GM18520 (cell line): ENCODE results near the gene REG4.
"Not testable (repeated sequence)": the region's sequence is repeated elsewhere in the genome, so short reads cannot be mapped to it uniquely, and the experiment has no call there.

Experiments
- ATAC-seq: cut with Tn5 transposase; IDR thresholded peaks from one replicate; pipeline ENCODE4 v1.9.1; 2021; ENCODE audit not compliant: unreplicated experiment

The REG4 gene

GRCh38 chr1:119811387-119811786 lies at the start of gene REG4:
Gene REG4 (minus strand): TSS chr1:119811460. CDS start chr1:119808769, 2,691 bp downstream.
- ATAC-seq, result no peak

GRCh38 chr1:119859647-119860046 lies 48.4 kb upstream of the REG4 start:
- no peak for ATAC-seq

- ATAC-seq, result not testable (repeated sequence)
Measured at GRCh38 chr1:119858556-119859214, 47.4 kb upstream of the REG4 start.

DNA sequence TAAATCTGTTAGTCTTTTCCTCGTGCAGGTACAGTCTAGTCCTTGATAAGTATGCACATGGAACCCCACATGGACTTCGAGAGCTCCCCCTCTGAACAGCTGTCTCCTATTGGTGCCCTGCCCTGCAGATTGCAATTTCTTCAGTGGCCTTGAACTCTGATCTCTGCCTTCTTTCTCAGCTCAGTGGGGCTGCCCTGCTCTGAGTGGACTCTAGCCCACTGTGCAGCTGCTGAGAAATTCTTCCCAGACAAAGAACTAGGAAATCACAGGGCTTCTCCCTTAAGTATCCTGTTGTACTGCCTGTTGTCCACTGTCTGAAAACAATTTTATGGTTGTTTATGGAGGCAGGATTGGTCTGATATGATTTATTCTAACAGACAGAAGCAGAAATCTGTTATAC lies 46.9 kb upstream of the REG4 start:
- ATAC-seq, result no peak

- ATAC-seq, result no peak
Measured at GRCh38 chr1:119853155-119853554, 41.9 kb upstream of the REG4 start.

DNA sequence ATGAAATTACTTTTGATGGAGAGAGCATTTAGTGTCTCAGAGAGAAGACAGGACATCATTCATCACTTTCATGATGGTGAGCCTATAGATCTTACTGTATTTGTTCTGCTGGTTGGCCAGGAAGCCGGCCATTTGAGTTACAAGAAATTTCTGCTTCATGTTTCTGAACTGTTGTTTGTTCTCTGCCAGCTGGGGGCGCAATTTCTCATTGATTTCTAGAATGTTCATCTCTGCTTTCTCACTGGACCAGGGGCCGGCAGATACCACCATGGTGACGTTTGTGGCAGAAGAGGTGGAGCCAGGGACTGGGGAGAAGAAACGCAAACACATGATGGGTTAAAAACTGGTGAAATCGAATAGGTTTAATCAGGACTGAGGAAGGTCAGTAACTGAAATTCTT lies 32.9 kb upstream of the REG4 start:
- not testable (repeated sequence) for ATAC-seq

DNA sequence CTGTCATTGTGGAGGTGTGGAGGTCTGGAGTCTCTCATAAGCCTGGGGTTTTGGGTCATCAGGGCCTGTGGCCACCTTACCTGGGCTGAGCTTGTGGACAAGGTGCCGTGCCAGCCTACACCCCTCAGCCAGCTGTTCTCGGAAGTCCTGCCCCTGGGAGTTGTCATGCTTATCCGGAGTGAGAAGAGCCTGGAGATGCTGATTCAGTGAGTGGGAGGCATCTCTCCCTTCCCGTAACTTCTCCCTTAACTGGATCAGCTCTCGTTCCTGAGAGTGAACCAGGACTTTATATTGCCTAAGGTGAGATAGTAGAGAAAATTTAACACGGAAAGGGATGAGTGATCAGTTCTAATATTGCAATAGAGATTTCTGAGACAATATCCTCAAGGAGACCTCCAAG lies 30.0 kb upstream of the REG4 start:
- no peak for ATAC-seq

- no peak for ATAC-seq
Measured at GRCh38 chr1:119840745-119841144, 29.5 kb upstream of the REG4 start.

GRCh38 chr1:119838236-119838635 lies 27.0 kb upstream of the REG4 start:
- no peak for ATAC-seq

DNA sequence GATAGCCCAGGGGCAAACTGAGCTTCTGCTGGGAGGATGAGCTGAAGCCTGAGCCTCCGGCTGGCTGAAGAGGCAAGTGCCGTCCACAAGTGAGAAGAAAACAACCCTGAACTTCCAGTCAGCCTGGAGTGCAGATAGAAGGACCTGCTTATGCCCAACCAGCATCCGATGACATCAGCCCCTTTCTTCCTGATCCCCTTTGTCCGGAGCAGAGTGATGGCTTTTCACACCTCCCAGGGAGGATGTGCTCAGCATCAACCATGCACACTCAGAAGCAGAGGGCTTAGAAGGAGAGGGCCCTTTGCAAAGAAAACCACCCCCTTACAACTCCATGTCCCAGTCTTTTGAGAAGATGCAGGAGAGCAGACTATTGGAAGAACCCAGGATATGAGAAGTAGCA lies 23.7 kb upstream of the REG4 start:
- ATAC-seq, result no peak

GRCh38 chr1:119831027-119831426 lies 19.8 kb upstream of the REG4 start:
- ATAC-seq, result no peak

DNA sequence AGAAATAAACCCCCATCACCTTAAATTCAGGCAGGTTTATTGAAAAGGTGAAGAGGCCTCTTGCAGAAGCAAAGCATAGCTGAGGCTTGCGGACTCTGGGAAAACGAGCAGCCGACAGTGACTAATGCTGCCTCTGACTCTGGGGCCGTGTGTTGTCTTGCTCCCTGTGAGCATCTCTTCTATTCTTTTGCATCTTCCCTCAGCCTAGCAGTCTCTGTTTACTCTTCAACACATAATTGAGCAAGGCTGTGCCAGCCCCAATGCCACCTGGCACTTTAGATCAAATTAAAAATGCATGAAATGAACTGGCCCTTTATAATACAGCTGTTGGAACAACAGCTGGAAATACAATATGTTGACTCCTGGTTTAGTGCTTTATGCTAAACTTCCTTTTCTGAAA lies 18.4 kb upstream of the REG4 start:
- ATAC-seq, result no peak

DNA sequence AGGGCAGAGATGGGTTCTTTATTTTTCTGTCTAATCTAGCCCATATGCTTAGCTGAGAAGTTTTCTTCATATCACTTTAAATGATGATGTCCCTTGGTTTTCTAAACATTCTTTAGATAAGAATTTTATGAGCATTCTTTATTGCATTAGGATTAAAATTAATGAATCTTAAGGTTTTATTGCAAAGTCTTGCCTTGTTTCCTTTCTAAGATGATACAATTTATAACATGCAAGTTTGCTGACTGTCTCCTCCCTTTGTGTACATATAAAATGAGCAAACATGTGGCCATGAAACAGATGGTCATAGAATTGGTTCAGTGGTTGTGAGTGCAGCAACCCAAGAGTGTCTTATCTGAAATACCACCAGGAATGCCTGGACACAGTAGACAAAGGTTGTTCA lies 17.7 kb upstream of the REG4 start:
- not testable (repeated sequence) for ATAC-seq

DNA sequence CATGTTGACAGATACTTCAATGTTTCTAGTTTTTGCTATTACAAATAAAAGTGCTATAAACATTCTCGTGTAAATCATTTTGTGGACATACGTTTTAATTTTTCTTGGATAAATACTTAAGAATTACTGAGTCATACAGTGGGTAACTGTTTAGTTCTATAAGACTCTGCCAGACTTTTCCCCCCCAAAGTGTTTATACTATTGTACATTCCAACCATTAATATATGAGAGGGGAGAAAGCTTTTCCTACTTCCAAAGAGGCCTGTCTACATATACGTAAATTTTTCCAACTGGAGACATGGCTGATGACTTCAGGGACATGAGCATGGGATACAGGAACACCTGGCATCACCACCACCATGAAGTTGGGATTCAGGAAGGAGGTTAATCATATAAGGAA lies 17.0 kb upstream of the REG4 start:
- no peak for ATAC-seq

DNA sequence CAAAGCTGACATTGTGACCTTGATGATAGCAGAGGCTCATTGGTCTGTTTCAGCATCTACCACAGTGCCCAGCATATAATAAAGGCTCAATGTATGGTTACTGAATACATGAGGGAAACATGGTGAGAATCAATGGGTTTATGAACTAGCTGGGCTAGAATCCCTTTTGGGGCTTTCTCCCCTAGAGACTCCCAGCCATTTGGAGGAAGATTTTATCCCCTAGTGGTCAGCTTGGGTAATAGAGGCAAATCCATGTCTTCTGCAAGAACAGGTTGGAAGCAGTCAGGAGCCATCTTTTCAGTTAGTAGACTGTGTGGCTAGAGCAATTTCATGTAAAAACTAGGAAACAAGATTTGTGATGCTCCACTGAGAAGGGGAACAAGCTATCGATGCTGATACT lies 15.8 kb upstream of the REG4 start:
- no peak for ATAC-seq

DNA sequence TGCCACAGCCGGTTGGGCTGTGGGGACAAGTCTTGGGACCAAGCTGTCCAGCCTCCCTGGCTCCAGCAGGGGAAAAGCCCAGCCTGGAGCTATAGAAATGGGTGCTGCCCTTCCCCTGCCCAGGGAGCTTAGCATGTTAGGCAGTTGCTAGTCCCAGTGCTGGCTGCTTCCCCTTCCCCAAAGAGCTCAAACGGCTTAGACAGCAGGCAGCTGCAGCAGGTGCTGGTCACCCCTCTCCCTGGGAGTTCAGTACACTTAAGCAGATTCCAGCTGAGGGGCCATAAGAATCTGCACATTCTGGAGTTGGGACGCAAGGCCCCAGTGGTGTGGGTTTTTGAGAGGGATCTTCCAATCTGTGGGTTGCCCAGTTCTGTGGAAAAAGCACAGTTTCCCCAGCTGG lies 11.1 kb upstream of the REG4 start:
- no peak for ATAC-seq

DNA sequence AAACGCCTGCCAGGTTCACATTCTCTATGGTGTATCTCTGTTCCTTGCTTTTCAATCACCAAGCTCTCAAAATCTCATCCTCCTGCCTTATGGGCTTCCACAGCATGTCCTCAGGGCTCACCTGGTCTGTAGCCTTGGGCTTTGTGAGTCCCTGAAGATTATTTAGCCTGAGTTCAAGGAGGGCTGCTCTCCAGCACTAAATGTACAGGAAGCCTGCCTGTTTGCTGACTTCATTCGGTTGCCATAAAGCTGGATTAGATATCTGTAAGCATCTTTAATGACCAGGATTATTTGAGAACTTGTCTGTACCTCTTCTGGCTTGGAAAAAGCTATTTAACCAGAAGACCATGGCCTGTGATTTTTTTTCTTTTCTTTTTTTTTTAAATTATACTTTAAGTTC lies 6.9 kb upstream of the REG4 start:
- no peak for ATAC-seq

GRCh38 chr1:119816407-119816806 lies 5.1 kb upstream of the REG4 start:
- no peak for ATAC-seq

GRCh38 chr1:119815928-119816327 lies 4.7 kb upstream of the REG4 start:
- ATAC-seq, result no peak

- no peak for ATAC-seq
Measured at GRCh38 chr1:119815361-119815760, 4.1 kb upstream of the REG4 start.

DNA sequence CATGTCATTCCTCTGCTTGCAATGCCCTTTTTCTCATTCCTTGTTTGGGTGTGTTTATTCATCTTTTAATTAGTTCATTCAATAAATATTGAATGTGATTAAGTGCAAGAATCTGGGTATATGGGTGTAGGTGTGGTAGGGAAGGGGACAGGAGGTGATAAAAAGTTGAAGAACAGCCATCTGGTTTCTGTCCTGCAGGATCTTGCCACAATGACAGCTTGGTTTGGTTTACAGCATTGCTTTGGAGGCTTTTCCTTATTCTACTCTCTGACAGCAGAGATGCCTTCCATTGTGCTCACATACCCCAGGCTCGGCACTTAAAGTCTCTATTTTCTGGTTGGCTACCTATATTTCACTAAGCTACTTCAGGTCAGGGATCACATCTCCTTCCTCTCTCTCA lies 3.0 kb upstream of the REG4 start:
- no peak for ATAC-seq

GRCh38 chr1:119811985-119812557 lies 811 bp upstream of the REG4 start:
- ATAC-seq, result no peak

DNA sequence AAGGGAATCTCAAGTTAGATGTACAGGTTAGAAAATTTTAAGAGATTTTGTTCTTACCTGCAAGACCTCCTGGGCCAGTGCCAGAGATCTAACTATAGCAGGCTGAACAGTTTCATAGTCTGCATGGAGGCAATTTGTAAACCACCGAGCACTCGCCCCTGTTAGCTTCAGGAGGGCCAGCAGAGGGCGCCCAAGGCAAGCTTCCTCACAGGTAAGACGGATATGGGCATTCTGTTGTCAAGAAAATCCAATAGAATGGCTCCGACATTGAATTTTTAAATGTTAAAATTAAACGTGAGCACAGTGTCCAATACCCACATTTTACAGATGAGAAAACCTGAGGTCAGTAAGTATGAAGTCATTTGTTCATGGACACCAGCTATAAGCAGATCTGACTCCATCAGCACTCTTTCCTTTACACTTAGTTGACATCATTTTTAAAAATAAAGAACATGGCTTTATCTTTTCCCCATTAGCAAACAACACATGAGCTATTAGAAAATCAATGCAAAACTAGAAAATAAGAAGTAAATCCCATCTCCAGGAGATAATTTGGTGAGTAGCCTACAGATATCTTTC lies 2.2 kb downstream of the REG4 start:
- ATAC-seq, result no peak
